Caco-2 (cell line): ENCODE results near the gene JPT2. TPM values are rescaled to one million over a fixed set of nuclear protein-coding genes. Genes with fewer than 3 reads are reported as not detected.
A peak's percentile ranks its signal among the peaks of the same experiment; 100 is the strongest.

ENCODE experiments used
- BruUV-seq: library from RNA; stranded (reverse); fragments of 400-500 nt; replicated peaks from 2 replicates; lab custom pipeline; 2021; lab: Mats Ljungman, UMichigan
- CTCF ChIA-PET: fragments of 300-600 bp; sonication (Branson Sonifier 250); formaldehyde crosslinking; loops from one replicate; lab custom pipeline; 2022; ENCODE audit warnings: antibody characterized with exemption; lab: Charles Lee
- POLR2A ChIA-PET: fragments of 300-600 bp; sonication (Branson Sonifier 250); formaldehyde crosslinking; loops from one replicate; lab custom pipeline; 2022; ENCODE audit warnings: antibody characterized with exemption; lab: Charles Lee
- DNase-seq, 2 experiments: peaks; one replicate each; pipeline versions ENCODE4 v3.0.0 to v3.0.0-alpha.2; 2020 to 2022
- H3K27me3 ChIP-seq: replicated peaks from 2 replicates; pipeline ENCODE4 v1.6.0; 2011; ENCODE audit warnings: low read length; ENCODE audit not compliant: control insufficient read depth, insufficient read depth
- H3K36me3 ChIP-seq: 2 replicates; pipeline ENCODE4 v1.5.1; 2011; ENCODE audit warnings: low read length; ENCODE audit not compliant: control insufficient read depth, insufficient read depth
- H3K4me1 ChIP-seq: fragments of 250-450 bp; sonication (Bioruptor Pico); 2 replicates; pipeline ENCODE4 v1.5.1; 2020; ENCODE audit warnings: mild to moderate bottlenecking
- H3K4me3 ChIP-seq: 2 replicates; pipeline ENCODE4 v1.5.1; 2011; ENCODE audit warnings: low read depth, mild to moderate bottlenecking, control low read depth, low read length
- H3K9me3 ChIP-seq: fragments of 250-450 bp; sonication (Bioruptor Pico); 2 replicates; pipeline ENCODE4 v1.5.1; 2020; ENCODE audit warnings: mild to moderate bottlenecking, moderate library complexity
- H3K27ac Mint-ChIP-seq: one replicate; pipeline ENCODE4 v1.8.0; 2022; ENCODE audit warnings: mixed read lengths; ENCODE audit not compliant: unreplicated experiment
- H3K27me3 Mint-ChIP-seq: one replicate; pipeline ENCODE4 v1.8.0; 2022; ENCODE audit warnings: mixed read lengths; ENCODE audit not compliant: insufficient read depth, unreplicated experiment
- H3K36me3 Mint-ChIP-seq: one replicate; pipeline ENCODE4 v1.8.0; 2022; ENCODE audit warnings: mild to moderate bottlenecking, mixed read lengths; ENCODE audit not compliant: insufficient read depth, unreplicated experiment
- H3K4me1 Mint-ChIP-seq: one replicate; pipeline ENCODE4 v1.8.0; 2022; ENCODE audit warnings: low read depth, mixed read lengths; ENCODE audit not compliant: unreplicated experiment
- H3K4me3 Mint-ChIP-seq: one replicate; pipeline ENCODE4 v1.8.0; 2022; ENCODE audit warnings: mild to moderate bottlenecking, moderate library complexity, mixed read lengths; ENCODE audit not compliant: unreplicated experiment
- H3K9me3 Mint-ChIP-seq: one replicate; pipeline ENCODE4 v1.8.0; 2022; ENCODE audit warnings: mixed read lengths; ENCODE audit not compliant: unreplicated experiment
- intact Hi-C: fragments of 100-400 bp; cut with micrococcal nuclease; formaldehyde crosslinking; loops from one replicate; pipeline ENCODE4 v1.10.0; 2022; ENCODE audit not compliant: unreplicated experiment
- total RNA-seq: library from RNA; stranded (reverse); gene quantifications from 2 replicates; pipeline ENCODE4 v1.2.3, GENCODE V29; 2022
- TF ChIP-seq, protein P1 (sequence below), 2 experiments: fragments of 200-600 bp in 1 of 2; IDR thresholded peaks; 1 replicate in 1 of 2; 2 replicates in 1 of 2; pipeline versions ENCODE4 v1.5.1 to v1.8.0; 2011 to 2022; ENCODE audit warnings: antibody characterized with exemption in 1 of 2, control low read depth in 1 of 2, inconsistent platforms in 1 of 2, low read depth in 1 of 2, low read length in 1 of 2, mild to moderate bottlenecking in 1 of 2, moderate library complexity in 1 of 2; ENCODE audit not compliant: insufficient read depth in 1 of 2, severe bottlenecking in 1 of 2, unreplicated experiment in 1 of 2

JPT2 gene
- total RNA-seq, 1 experiment from 2014 or later = 178 TPM

DNA sequence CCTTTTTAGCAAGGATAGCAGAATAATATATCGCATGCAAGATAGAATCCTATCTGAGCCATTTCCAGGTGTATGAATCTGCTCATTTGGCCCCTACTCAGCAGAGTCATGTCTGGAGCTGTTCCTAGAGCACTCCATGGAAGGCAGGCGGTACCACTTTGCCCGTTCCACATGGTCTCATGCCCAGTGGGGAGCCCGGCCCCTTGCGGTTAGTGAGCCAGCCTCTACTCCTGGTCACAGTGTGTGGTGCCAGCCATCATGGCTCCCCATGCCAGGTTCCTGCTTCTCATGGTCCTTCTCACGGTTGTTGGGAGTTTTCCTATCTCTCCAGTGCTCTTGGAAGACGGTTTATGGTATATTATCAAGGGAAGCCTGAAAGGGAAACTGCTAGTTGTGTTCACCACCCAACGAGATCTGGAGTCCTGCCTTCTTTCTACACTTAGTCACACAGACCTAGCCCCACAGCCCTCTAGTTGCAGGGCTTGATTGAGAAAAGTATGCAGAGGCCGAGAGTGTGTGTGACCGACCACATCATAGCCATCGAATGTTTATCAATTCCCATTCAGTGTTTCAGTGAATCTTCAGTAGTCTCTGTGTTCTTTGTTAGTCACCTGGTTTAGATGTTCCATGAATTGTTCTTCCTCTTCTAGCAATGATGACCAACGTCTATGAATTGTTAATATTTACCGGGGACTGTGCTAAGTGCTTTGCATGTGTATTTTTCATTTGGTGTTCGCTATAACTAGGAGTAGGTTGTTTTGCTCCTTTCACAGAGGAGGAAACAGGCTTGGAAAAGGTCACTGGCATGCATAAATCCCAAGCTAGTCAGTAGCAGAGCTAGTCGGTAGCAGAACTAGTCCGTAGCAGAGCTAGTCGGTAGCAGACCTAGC lies 9.6 kb downstream of the JPT2 start:
- Histone ChIP-seq H3K4me3 (no peak overlapping the region), H3K27me3 (no peaks in the 10 kb centered on the region), H3K36me3 (peaks cover 2% of the 10 kb centered on the region), H3K4me1 (peaks cover 29% of the 10 kb centered on the region), H3K9me3 (no peaks in the 10 kb centered on the region)
- no TSS peak for BruUV-seq
- CTCF ChIA-PET = no interaction called here
- no peak for DNase-seq
- H3K9me3 Mint-ChIP-seq = no peaks in the 10 kb centered on the region
- no peaks in the 10 kb centered on the region for H3K27me3 Mint-ChIP-seq
- intact Hi-C loops = loop anchor here (2.0 kb wide), 1 partner anchor 17 kb away; no protein-coding TSS in a partner anchor
- H3K4me3 Mint-ChIP-seq = no peak overlapping the region
- peak overlapping the region; percentile 97 for H3K27ac Mint-ChIP-seq
- POLR2A ChIA-PET = no interaction called here
- TF ChIP-seq, protein P1, sequence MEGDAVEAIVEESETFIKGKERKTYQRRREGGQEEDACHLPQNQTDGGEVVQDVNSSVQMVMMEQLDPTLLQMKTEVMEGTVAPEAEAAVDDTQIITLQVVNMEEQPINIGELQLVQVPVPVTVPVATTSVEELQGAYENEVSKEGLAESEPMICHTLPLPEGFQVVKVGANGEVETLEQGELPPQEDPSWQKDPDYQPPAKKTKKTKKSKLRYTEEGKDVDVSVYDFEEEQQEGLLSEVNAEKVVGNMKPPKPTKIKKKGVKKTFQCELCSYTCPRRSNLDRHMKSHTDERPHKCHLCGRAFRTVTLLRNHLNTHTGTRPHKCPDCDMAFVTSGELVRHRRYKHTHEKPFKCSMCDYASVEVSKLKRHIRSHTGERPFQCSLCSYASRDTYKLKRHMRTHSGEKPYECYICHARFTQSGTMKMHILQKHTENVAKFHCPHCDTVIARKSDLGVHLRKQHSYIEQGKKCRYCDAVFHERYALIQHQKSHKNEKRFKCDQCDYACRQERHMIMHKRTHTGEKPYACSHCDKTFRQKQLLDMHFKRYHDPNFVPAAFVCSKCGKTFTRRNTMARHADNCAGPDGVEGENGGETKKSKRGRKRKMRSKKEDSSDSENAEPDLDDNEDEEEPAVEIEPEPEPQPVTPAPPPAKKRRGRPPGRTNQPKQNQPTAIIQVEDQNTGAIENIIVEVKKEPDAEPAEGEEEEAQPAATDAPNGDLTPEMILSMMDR (IDR thresholded peaks at IDR 0.05; ENCODE audit: insufficient read depth in 1 of 2, low read depth in 1 of 2, low read length in 1 of 2, severe bottlenecking in 1 of 2, unreplicated experiment in 1 of 2) = no peak
- H3K4me1 Mint-ChIP-seq = peaks cover 26% of the 10 kb centered on the region
- peaks cover 93% of the 10 kb centered on the region for H3K36me3 Mint-ChIP-seq

DNA sequence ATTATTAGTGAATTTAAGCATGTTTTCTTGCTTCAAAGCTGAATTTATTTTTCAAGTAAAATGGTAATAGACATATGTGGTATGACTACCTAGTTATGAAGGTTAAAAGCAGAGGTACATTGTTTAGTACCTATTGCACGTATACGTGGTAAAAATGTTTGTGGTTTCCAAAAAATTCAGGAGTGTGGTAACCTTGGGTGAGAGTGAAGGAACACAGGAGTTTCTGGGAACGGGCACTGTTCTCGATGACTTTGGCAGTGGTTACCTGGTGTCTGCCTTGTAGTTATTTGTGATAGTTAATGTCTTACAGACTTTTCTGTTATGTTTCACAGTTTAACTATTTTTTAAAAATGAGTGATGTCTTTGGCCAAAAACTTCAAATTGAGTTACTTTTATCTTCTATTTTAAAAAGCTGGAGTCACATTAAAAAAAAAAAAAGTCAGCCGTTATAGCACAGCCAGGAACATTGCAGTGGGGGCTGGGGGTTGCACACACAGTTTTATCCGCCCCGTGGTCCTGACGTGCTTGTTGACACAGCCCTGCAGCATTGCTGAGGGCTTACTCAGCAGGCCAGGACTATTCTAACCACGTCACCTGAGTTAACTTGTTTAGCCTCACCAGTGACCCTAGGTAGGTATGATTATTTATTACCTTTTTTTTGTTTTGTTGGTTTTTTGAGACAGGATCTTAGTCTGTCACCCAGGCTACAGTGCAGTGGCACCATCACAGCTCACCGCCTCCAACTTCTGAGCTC lies 10.9 kb downstream of the JPT2 start:
- H3K4me3 ChIP-seq = no peak overlapping the region
- Mint-ChIP-seq H3K27ac (peak overlapping the region; percentile 97), H3K4me3 (peak overlapping the region; percentile 72), H3K27me3 (no peaks in the 10 kb centered on the region), H3K9me3 (no peaks in the 10 kb centered on the region), H3K36me3 (peaks cover 95% of the 10 kb centered on the region), H3K4me1 (peaks cover 26% of the 10 kb centered on the region)
- TF ChIP-seq, protein P1 (IDR thresholded peaks at IDR 0.05; ENCODE audit: insufficient read depth in 1 of 2, low read depth in 1 of 2, low read length in 1 of 2, severe bottlenecking in 1 of 2, unreplicated experiment in 1 of 2) = no peak
- CTCF ChIA-PET = interaction anchor here (1.0 to 1.3 kb wide), 3 partner anchors 11 to 34 kb away, joined by 3 to 12 read pairs (median 5); partner anchors contain the start of genes JPT2 and MAPK8IP3
- H3K36me3 ChIP-seq = peaks cover 3% of the 10 kb centered on the region
- peak; percentile 85 to 89 for DNase-seq
- no peaks in the 10 kb centered on the region for H3K9me3 ChIP-seq
- peaks cover 29% of the 10 kb centered on the region for H3K4me1 ChIP-seq
- H3K27me3 ChIP-seq = no peaks in the 10 kb centered on the region
- POLR2A ChIA-PET = interaction anchor here (0.7 to 1.0 kb wide), 3 partner anchors 11 to 18 kb away, joined by 3 to 6 read pairs (median 4); partner anchors contain the start of gene JPT2
- intact Hi-C loops = loop anchor here (1.0 to 2.0 kb wide), 2 partner anchors 11 to 16 kb away; partner anchors contain the start of gene JPT2
- BruUV-seq = TSS peak; percentile 99

DNA sequence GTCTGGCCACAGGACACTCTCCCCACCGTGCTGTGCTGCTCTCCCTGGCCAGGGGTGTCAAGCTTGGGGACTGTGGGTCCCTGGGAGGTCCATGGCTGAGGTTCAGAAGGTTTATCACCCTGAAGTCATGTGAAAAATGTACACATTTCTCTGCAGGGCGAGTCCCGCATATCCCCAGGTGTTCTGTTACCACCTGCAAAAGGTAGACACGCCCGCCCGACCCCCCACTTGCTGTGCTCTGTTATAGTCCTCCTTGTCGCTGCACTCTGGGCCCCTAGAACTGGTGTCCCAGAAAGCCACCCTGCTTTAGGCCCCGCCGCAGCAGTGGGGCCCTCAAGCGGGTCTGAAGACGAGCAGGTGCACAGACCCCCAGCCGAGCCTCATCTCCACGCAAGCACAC lies 11.8 kb downstream of the JPT2 start:
- BruUV-seq = no TSS peak
- intact Hi-C loops = loop anchor here (1.0 to 2.0 kb wide), 2 partner anchors 12 to 15 kb away; partner anchors contain the start of gene JPT2
- Histone ChIP-seq H3K36me3 (peaks cover 3% of the 10 kb centered on the region), H3K27me3 (no peaks in the 10 kb centered on the region), H3K4me1 (peaks cover 29% of the 10 kb centered on the region), H3K4me3 (no peak overlapping the region), H3K9me3 (no peaks in the 10 kb centered on the region)
- CTCF ChIA-PET = interaction anchor here (1.0 to 1.3 kb wide), 3 partner anchors 12 to 33 kb away, joined by 3 to 12 read pairs (median 5); partner anchors contain the start of genes JPT2 and MAPK8IP3
- TF ChIP-seq, protein P1 (IDR thresholded peaks at IDR 0.05; ENCODE audit: insufficient read depth in 1 of 2, low read depth in 1 of 2, low read length in 1 of 2, severe bottlenecking in 1 of 2, unreplicated experiment in 1 of 2) = no peak
- Mint-ChIP-seq H3K9me3 (no peaks in the 10 kb centered on the region), H3K36me3 (peaks cover 96% of the 10 kb centered on the region), H3K27ac (peak overlapping the region; percentile 97), H3K4me1 (peaks cover 26% of the 10 kb centered on the region), H3K4me3 (peak overlapping the region; percentile 72), H3K27me3 (no peaks in the 10 kb centered on the region)
- peak; percentile 62 to 78 for DNase-seq
- POLR2A ChIA-PET = interaction anchor here (1.0 kb wide), 1 partner anchor 16 kb away, joined by 6 read pairs; no protein-coding TSS in a partner anchor
